Glutamatergic neuron (in vitro differentiated cells): Measurements from ENCODE around the gene LPCAT1. TPM values are rescaled to one million over a fixed set of nuclear protein-coding genes. Genes with fewer than 3 reads are reported as not detected.
"Not testable (repeated sequence)": the region's sequence is repeated elsewhere in the genome, so short reads cannot be mapped to it uniquely, and the experiment has no call there.

Source experiments
- DNase-seq: peaks from one replicate; pipeline ENCODE4 v3.0.0; 2022
- H3K27ac Mint-ChIP-seq: one replicate; pipeline ENCODE4 v1.8.0; 2020; ENCODE audit warnings: mild to moderate bottlenecking, mixed read lengths, inconsistent platforms; ENCODE audit not compliant: unreplicated experiment
- H3K27me3 Mint-ChIP-seq: one replicate; pipeline ENCODE4 v1.8.0; 2020; ENCODE audit warnings: mild to moderate bottlenecking, moderate library complexity, mixed read lengths, inconsistent platforms; ENCODE audit not compliant: unreplicated experiment
- H3K36me3 Mint-ChIP-seq: one replicate; pipeline ENCODE4 v1.8.0; 2020; ENCODE audit warnings: mild to moderate bottlenecking, mixed read lengths, inconsistent platforms; ENCODE audit not compliant: unreplicated experiment
- H3K4me1 Mint-ChIP-seq: one replicate; pipeline ENCODE4 v1.8.0; 2020; ENCODE audit warnings: mild to moderate bottlenecking, low read depth, mixed read lengths, inconsistent platforms; ENCODE audit not compliant: unreplicated experiment
- H3K4me3 Mint-ChIP-seq: one replicate; pipeline ENCODE4 v1.8.0; 2020; ENCODE audit warnings: mild to moderate bottlenecking, mixed read lengths, inconsistent platforms; ENCODE audit not compliant: unreplicated experiment
- H3K9me3 Mint-ChIP-seq: one replicate; pipeline ENCODE4 v1.8.0; 2020; ENCODE audit warnings: mild to moderate bottlenecking, moderate library complexity, mixed read lengths, inconsistent platforms; ENCODE audit not compliant: unreplicated experiment
- total RNA-seq: library from RNA; stranded (reverse); fragmentation: NEBNext Ultra II Directional; extraction: Animal tissue kit (Norgen Biotek cat#: 25700); gene quantifications from one replicate; pipeline ENCODE4 v1.2.1, GENCODE V29; 2021; ENCODE audit not compliant: unreplicated experiment
- TF ChIP-seq, protein P1 (sequence below): fragments of 200-600 bp; sonication (generic); IDR thresholded peaks from one replicate; pipeline ENCODE4 v1.5.0; 2021; ENCODE audit not compliant: partially characterized antibody, unreplicated experiment

Gene LPCAT1
- total RNA-seq, 1 donor from 2014 or later = 113 TPM

DNA sequence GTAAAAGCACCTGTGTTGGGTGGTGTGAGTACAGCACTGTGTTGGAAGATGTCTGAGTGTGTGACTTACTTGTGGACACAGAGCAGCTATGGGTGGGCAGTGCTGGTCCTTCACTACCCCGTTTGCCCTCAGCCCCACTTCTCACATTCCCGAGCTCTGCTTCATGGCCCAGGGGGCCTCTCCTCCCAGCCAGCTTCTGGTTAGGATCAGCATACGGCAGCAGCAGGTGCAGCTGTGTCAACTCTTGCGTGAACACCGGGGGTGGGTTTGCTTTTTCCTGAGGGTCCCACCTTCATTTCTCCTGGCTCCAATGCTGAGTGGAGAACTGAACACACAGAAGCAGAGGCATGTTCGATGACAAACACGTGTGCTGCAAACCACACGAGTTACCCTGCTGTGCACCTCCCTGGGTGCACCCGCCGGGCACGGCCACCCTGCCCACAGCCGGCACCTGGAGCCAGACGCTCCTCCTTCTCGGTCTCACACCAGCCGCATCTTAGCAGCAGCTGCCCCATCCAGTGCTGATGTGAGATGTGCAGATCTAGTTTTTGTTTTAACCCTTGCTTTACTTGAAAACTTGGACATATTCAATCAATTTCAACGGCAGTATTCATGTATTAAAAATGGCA, 63.6 kb downstream of the LPCAT1 start:
- no peaks in the 10 kb centered on the region for H3K4me1 Mint-ChIP-seq
- H3K27ac Mint-ChIP-seq = no peak overlapping the region
- TF ChIP-seq, protein P1, sequence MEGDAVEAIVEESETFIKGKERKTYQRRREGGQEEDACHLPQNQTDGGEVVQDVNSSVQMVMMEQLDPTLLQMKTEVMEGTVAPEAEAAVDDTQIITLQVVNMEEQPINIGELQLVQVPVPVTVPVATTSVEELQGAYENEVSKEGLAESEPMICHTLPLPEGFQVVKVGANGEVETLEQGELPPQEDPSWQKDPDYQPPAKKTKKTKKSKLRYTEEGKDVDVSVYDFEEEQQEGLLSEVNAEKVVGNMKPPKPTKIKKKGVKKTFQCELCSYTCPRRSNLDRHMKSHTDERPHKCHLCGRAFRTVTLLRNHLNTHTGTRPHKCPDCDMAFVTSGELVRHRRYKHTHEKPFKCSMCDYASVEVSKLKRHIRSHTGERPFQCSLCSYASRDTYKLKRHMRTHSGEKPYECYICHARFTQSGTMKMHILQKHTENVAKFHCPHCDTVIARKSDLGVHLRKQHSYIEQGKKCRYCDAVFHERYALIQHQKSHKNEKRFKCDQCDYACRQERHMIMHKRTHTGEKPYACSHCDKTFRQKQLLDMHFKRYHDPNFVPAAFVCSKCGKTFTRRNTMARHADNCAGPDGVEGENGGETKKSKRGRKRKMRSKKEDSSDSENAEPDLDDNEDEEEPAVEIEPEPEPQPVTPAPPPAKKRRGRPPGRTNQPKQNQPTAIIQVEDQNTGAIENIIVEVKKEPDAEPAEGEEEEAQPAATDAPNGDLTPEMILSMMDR = no peak
- no peak for DNase-seq
- H3K27me3 Mint-ChIP-seq = peaks cover 7% of the 10 kb centered on the region
- no peak overlapping the region for H3K4me3 Mint-ChIP-seq
- peaks cover 23% of the 10 kb centered on the region for H3K9me3 Mint-ChIP-seq
- H3K36me3 Mint-ChIP-seq = peaks cover 38% of the 10 kb centered on the region

DNA sequence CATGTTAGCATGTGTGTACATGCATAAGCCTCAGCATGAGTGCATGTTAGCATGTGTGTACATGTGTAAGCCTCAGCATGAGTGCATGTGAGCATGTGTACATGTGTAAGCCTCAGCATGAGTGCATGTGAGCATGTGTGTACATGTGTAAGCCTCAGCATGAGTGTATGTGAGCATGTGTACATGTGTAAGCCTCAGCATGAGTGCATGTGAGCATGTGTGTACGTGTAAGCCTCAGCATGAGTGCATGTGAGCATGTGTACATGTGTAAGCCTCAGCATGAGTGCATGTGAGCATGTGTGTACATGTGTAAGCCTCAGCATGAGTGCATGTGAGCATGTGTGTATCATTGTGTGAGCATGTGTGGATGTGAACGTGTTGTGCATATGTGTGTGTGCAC, 64.3 kb downstream of the LPCAT1 start:
- not testable (repeated sequence) for H3K4me1 Mint-ChIP-seq, H3K27me3 Mint-ChIP-seq, DNase-seq, H3K27ac Mint-ChIP-seq, H3K4me3 Mint-ChIP-seq
- Mint-ChIP-seq H3K36me3 (peaks cover 36% of the 10 kb centered on the region), H3K9me3 (peaks cover 17% of the 10 kb centered on the region)

DNA sequence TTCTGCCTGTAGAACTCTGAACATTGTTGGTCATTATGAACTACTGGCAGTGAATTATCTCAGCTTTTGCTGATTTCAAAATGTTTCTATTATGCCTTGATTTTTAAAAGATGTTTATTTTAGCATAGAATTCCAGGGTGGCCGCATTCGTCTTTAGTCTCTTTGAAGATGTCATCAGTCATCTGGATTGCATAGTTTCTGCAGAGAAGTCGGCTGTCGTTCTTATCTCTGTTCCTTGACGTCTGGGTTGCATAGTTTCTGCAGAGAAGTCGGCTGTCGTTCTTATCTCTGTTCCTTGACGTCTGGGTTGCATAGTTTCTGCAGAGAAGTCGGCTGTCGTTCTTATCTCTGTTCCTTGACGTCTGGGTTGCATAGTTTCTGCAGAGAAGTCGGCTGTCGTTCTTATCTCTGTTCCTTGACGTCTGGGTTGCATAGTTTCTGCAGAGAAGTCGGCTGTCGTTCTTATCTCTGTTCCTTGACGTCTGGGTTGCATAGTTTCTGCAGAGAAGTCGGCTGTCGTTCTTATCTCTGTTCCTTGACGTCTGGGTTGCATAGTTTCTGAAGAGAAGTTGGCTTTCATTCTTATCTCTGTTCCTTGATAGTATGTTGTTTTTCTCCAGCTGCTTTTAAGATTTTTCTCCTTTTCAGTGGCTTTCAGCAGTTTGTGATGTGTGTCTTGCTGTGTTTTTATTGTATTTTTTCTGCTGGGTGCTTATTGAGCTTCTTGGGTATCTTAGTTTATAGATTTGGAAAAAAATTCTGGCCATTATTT, 67.5 kb downstream of the LPCAT1 start:
- not testable (repeated sequence) for DNase-seq, H3K4me1 Mint-ChIP-seq, H3K27me3 Mint-ChIP-seq, H3K27ac Mint-ChIP-seq, H3K4me3 Mint-ChIP-seq
- H3K9me3 Mint-ChIP-seq = peaks cover 18% of the 10 kb centered on the region
- H3K36me3 Mint-ChIP-seq = peaks cover 47% of the 10 kb centered on the region

DNA sequence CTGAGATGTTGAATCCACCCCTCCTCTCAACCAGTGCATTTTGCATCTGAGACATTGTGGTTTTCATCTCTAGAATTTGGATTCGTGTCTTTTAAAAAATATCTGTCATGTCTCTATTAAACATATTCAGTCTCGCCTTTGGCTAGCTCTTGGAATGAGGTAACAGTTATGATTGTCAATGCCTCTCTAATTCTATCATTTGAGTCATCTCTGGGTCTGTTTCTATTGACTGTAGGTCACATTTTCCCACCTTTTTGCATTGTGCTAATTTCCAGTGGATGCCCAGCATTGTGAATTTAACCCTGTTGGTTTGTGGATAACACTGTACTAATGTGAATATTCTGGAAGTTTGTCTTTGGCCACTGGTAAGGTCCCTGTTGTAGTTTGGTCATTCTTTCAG, 70.1 kb downstream of the LPCAT1 start:
- TF ChIP-seq, protein P1 = no peak
- Mint-ChIP-seq H3K36me3 (peaks cover 50% of the 10 kb centered on the region), H3K4me1 (no peaks in the 10 kb centered on the region), H3K27me3 (no peaks in the 10 kb centered on the region), H3K9me3 (peaks cover 14% of the 10 kb centered on the region), H3K27ac (no peak overlapping the region), H3K4me3 (no peak overlapping the region)
- no peak for DNase-seq

DNA sequence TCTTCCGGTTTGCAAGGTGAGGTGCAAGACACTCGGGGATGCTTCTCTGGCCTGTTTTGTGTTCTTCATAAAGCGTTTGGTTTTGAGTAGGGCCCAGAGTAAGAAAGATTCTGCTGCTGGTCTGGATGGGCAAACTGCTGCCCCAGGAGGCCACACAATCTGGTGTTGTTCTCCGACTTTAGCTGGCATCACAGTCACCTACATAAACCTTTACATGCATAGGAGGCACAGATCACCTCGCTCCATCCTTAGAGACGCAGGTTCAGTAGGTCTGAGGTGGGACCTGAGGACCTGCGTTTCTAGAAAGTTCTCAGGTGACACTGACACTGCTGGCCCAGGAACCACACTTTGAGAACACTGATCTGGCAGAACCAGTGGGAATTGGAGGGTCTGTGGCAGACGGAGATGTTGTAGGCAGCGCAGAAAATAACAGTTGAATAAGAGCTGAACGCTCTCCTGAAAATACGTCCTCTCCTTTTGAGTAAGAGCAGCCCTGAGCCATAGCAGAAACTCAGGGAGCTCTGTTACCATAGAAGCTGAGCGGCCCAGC, 74.6 kb downstream of the LPCAT1 start:
- no peak overlapping the region for H3K4me3 Mint-ChIP-seq

More for the DNA sequence above, 74.6 kb downstream of the LPCAT1 start:
- H3K27me3 Mint-ChIP-seq = peaks cover 10% of the 10 kb centered on the region
- peaks cover 1% of the 10 kb centered on the region for H3K4me1 Mint-ChIP-seq
- no peak for DNase-seq
- H3K36me3 Mint-ChIP-seq = peaks cover 24% of the 10 kb centered on the region
- peaks cover 5% of the 10 kb centered on the region for H3K9me3 Mint-ChIP-seq
- TF ChIP-seq, protein P1 = no peak
- H3K27ac Mint-ChIP-seq = no peak overlapping the region
